Body of pancreas (tissue), 4 donors: Measurements from ENCODE around the gene ADK. TPM values are rescaled to one million over a fixed set of nuclear protein-coding genes. Genes with fewer than 3 reads are reported as not detected.
A peak's percentile ranks its signal among the peaks of the same experiment; 100 is the strongest.

Experiments used
- ATAC-seq: fragments of 150-250 bp; one replicate; pipeline ENCODE4 v1.9.1; 2016
- DNase-seq, 4 donors: peaks; one replicate each; pipeline ENCODE4 v3.0.0-alpha.2; 2019
- H3K27ac ChIP-seq, 4 donors: fragments of 200-600 bp; sonication (generic); 1 replicate in 3 of 4; 2 replicates in 1 of 4; pipeline versions ENCODE4 v1.5.1 to v1.6.1; 2016 to 2019; ENCODE audit warnings: mild to moderate bottlenecking in 1 of 4, mixed read lengths in 1 of 4, moderate library complexity in 1 of 4
- H3K27me3 ChIP-seq, 2 donors: fragments of 200-600 bp; sonication (generic); one replicate each; pipeline ENCODE4 v1.6.0; 2016; ENCODE audit warnings: mild to moderate bottlenecking in 1 of 2
- H3K36me3 ChIP-seq, 2 donors: fragments of 200-600 bp; sonication (generic); replicated peaks in 1 of 2; 2 replicates each; pipeline ENCODE4 v1.5.1; 2016; ENCODE audit warnings: low read depth in 2 of 2; ENCODE audit not compliant: insufficient read depth in 1 of 2
- H3K4me1 ChIP-seq: fragments of 200-600 bp; sonication (generic); one replicate; pipeline ENCODE4 v1.6.0; 2016
- H3K4me3 ChIP-seq, 2 donors: fragments of 200-600 bp; sonication (generic); 1 replicate in 1 of 2; 2 replicates in 1 of 2; pipeline ENCODE4 v1.5.1; 2016 to 2019
- H3K9me3 ChIP-seq, 3 donors: fragments of 200-600 bp; sonication (generic); 1 replicate in 2 of 3; 2 replicates in 1 of 3; pipeline ENCODE4 v1.5.1; 2016
- CTCF ChIP-seq, 7 experiments: fragments of 450-650 bp in 4 of 7; fragments of 200-600 bp in 3 of 7; sonication (generic) in 3 of 7; IDR thresholded peaks; one replicate each; pipeline ENCODE4 v1.5.1; 2016 to 2019; ENCODE audit warnings: antibody characterized with exemption in 7 of 7
- POLR2A ChIP-seq, 3 donors: fragments of 450-650 bp; IDR thresholded peaks; one replicate each; pipeline ENCODE4 v1.6.1; 2016; ENCODE audit warnings: antibody characterized with exemption in 3 of 3, mild to moderate bottlenecking in 2 of 3
- WGBS, 2 donors: methylation state at CpG; one replicate each; pipeline ENCODE4 v1.1.5; 2017; 5-methylcytosine and 5-hydroxymethylcytosine counted together
- intact Hi-C: fragments of 100-400 bp; cut with DNase I; formaldehyde crosslinking; loops from one replicate; pipeline ENCODE4 v1.15.1; 2023
- total RNA-seq, 2 donors: library from RNA; depleted of rRNA; stranded (reverse); fragments of >200 nt; gene quantifications; one replicate each; pipeline ENCODE4 v1.1.0, GENCODE V29; 2016

Gene ADK
- total RNA-seq, 2 donors from 2014 or later: 12.9 to 18.7 TPM

GRCh38 chr10:74244807-74245206, 93.8 kb downstream of the ADK start:
- ATAC-seq: no peak
- no peaks in the 10 kb centered on the region for H3K9me3 ChIP-seq
- H3K27ac ChIP-seq: no peak overlapping the region
- H3K4me3 ChIP-seq: no peak overlapping the region
- WGBS, 2 donors: 90 to 97% methylated on average over 2 of the region's 2 CpGs
- no peak for TF ChIP-seq POLR2A (IDR thresholded peaks at IDR 0.05)
- TF ChIP-seq CTCF (IDR thresholded peaks at IDR 0.05): no peak
- H3K27me3 ChIP-seq: no peaks in the 10 kb centered on the region
- intact Hi-C loops: loop anchor here (10.0 kb wide), 1 partner anchor 850 kb away; a partner anchor contains a TSS
- peaks cover 10% of the 10 kb centered on the region for H3K4me1 ChIP-seq
- H3K36me3 ChIP-seq: no peaks in the 10 kb centered on the region
- no peak for DNase-seq

- intact Hi-C loops: loop anchor here (10.0 kb wide), 1 partner anchor 848 kb away; a partner anchor contains a TSS
Measured at GRCh38 chr10:74246495-74246894, 95.5 kb downstream of the ADK start.

GRCh38 chr10:74249865-74250264, 98.8 kb downstream of the ADK start:
- H3K9me3 ChIP-seq: no peaks in the 10 kb centered on the region
- H3K27ac ChIP-seq: no peak overlapping the region
- 92 to 100% methylated on average over 1 of the region's 1 CpG for WGBS, 2 donors
- intact Hi-C loops: loop anchor here (10.0 kb wide), 1 partner anchor 845 kb away; a partner anchor contains a TSS
- no peaks in the 10 kb centered on the region for H3K36me3 ChIP-seq
- H3K27me3 ChIP-seq: no peaks in the 10 kb centered on the region
- no peak overlapping the region for H3K4me3 ChIP-seq
- TF ChIP-seq POLR2A (IDR thresholded peaks at IDR 0.05): no peak
- TF ChIP-seq CTCF (IDR thresholded peaks at IDR 0.05): no peak
- ATAC-seq (no peak), DNase-seq (no peak)
- H3K4me1 ChIP-seq: peaks cover 10% of the 10 kb centered on the region

More at GRCh38 chr10:74246495-74246894, 95.5 kb downstream of the ADK start:
- Histone ChIP-seq H3K4me3 (no peak overlapping the region), H3K27ac (no peak overlapping the region), H3K9me3 (no peaks in the 10 kb centered on the region), H3K36me3 (no peaks in the 10 kb centered on the region), H3K27me3 (no peaks in the 10 kb centered on the region), H3K4me1 (peaks cover 2% of the 10 kb centered on the region)
- TF ChIP-seq CTCF (IDR thresholded peaks at IDR 0.05) (no peak), POLR2A (IDR thresholded peaks at IDR 0.05) (no peak)
- ATAC-seq (no peak), DNase-seq (no peak)

- Histone ChIP-seq H3K9me3 (no peaks in the 10 kb centered on the region), H3K4me3 (no peak overlapping the region), H3K4me1 (peaks cover 26% of the 10 kb centered on the region), H3K27ac (peak overlapping the region in 2 of 4 donors; percentile 37 to 54), H3K27me3 (no peaks in the 10 kb centered on the region), H3K36me3 (no peaks in the 10 kb centered on the region)
- DNase-seq (no peak), ATAC-seq (no peak)
- intact Hi-C loops: no loop called here
- no peak for TF ChIP-seq CTCF (IDR thresholded peaks at IDR 0.05)
- no peak for TF ChIP-seq POLR2A (IDR thresholded peaks at IDR 0.05)
Measured at GRCh38 chr10:74255214-74255613, 104.2 kb downstream of the ADK start.

- DNase-seq (no peak), ATAC-seq (no peak)
- H3K4me3 ChIP-seq: no peak overlapping the region
- 63 to 83% methylated on average over 4 of the region's 4 CpGs for WGBS, 2 donors
- H3K36me3 ChIP-seq: no peaks in the 10 kb centered on the region
- no peaks in the 10 kb centered on the region for H3K9me3 ChIP-seq
- no peak for TF ChIP-seq POLR2A (IDR thresholded peaks at IDR 0.05)
- TF ChIP-seq CTCF (IDR thresholded peaks at IDR 0.05): no peak
- H3K27me3 ChIP-seq: no peaks in the 10 kb centered on the region
- intact Hi-C loops: no loop called here
- peaks cover 26% of the 10 kb centered on the region for H3K4me1 ChIP-seq
- peak overlapping the region in 2 of 4 donors; percentile 23 to 54 for H3K27ac ChIP-seq
Measured at GRCh38 chr10:74255888-74256357, 104.9 kb downstream of the ADK start.
